ENCODE results near the gene CHST2. TPM values are rescaled to one million over a fixed set of nuclear protein-coding genes. Genes with fewer than 3 reads are reported as not detected.

CHST2 gene
- total RNA-seq, 1 donor from 2014 or later: 19.3 TPM

GRCh38 chr3:143165211-143165610 lies 45.6 kb downstream of the CHST2 start:
- intact Hi-C loops (cut with micrococcal nuclease): loop anchor here (1.0 to 5.0 kb wide), 3 partner anchors 46 to 808 kb away; partner anchors contain the start of genes CHST2 and U2SURP

DNA sequence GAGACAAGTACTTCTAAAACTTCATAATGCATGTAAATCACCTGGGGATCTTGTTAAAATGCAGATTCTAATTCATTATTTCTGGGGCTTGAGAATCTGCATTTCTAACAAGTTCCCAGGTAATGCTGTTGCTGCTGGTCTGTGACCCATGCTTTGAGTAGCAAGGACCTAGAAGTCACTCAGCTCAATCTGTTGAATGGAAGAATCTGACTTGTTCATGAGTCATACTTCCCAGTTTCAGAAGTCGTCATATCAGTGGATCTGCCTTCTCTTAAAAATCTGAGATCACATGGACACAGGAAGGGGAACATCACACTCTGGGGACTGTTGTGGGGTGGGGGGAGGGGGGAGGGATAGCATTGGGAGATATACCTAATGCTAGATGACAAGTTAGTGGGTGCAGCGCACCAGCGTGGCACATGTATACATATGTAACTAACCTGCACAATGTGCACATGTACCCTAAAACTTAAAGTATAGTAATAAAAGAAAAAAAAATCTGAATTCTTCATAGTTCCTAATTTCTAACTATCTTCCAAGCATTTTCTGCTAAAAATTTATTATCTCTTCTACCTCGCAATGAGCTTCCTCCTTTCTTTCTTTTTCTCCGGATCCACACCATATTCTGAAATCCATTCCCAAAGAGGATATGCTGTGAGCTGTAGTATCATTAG lies 46.2 kb downstream of the CHST2 start:
- intact Hi-C loops (cut with micrococcal nuclease): loop anchor here (1.0 to 5.0 kb wide), 3 partner anchors 46 to 807 kb away; partner anchors contain the start of genes CHST2 and U2SURP

- intact Hi-C loops (cut with micrococcal nuclease): loop anchor here (5.0 kb wide), 1 partner anchor 164 kb away; the partner anchor contains the start of gene U2SURP
These were observed 46.8 kb downstream of the CHST2 start for GRCh38 chr3:143166376-143166775.

GRCh38 chr3:143167969-143168854 lies 48.6 kb downstream of the CHST2 start:
- intact Hi-C loops (cut with micrococcal nuclease): loop anchor here (5.0 kb wide), 1 partner anchor 166 kb away; the partner anchor contains the start of gene U2SURP

DNA sequence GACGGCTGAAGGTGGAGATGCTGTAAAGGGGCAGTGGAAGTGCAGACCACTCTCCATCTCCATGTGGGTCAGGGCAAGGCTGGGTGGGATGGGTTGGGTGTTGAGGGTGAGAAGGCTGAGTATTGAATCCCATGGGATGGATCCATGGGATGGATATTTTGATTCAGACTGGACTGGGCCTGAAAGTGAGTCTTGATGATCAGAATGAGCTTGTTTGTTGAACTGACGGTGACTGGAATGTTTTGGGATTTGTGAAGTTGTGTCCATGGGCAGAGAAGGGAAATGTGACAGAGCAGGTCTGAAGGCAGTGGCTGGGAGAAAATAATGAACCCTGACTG lies 49.3 kb downstream of the CHST2 start:
- intact Hi-C loops (cut with micrococcal nuclease): loop anchor here (5.0 kb wide), 1 partner anchor 167 kb away; the partner anchor contains the start of gene U2SURP

GRCh38 chr3:143170074-143170473 lies 50.5 kb downstream of the CHST2 start:
- intact Hi-C loops (cut with micrococcal nuclease): loop anchor here (2.0 kb wide), 1 partner anchor 37 kb away; no protein-coding TSS in a partner anchor

DNA sequence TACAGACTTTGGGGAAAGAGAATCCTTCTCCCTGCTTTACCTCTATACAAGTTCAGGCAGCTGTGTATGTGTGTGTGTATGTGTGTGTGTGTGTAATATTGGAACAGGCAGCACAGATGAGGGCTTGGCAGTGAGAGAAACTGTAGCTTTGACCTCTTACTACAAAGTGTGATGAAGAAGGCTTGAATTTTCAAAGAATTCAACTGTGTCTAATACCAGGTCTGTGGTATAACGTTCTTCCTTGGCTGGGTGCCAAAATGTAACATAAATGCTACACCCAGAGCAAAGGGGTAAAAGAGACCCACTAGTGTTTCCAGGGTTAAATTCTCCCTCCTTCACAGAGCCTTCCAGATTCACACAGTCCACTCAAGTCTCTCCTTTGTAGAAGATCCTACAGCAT lies 51.1 kb downstream of the CHST2 start:
- intact Hi-C loops (cut with micrococcal nuclease): loop anchor here (2.0 kb wide), 1 partner anchor 36 kb away; no protein-coding TSS in a partner anchor

DNA sequence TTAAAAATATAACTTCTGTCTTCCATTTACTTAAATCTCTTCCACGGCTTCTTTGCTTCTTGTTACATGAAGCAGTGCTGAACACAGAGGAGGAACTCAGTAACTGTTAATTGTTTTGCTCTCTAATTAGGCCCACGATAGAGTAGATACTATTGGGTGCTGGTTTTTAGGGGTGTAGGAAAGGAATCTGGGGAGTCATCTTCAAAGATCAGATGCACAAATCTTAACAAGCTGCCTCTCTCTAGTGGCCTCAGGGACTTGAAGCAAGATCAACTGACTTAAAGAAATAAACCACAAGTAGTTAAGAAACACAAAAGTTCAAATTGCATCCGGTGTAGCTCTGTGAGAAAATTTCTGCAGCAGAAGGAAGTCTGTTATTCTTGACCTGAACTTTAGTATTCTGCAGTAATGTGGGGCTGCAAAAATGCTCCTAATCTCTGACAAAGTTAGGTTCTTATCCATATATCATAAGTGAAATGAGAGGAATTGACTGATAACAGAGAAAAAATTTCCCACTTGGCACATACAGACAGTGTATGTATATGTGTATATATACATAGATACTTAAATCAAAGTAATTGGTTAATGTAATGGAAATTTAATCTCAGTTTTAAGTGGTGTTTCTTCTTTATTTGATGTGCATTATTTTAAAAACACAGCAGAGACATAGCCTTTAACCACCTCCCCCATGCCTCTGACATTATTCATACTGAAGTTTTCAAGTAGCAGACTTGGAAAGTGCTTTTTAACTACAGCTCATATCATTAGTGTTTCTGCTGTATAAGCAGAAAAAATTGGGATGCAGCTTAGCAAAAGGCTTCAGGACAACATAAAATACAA lies 51.8 kb downstream of the CHST2 start:
- intact Hi-C loops (cut with micrococcal nuclease): loop anchor here (2.0 kb wide), 1 partner anchor 35 kb away; no protein-coding TSS in a partner anchor

GRCh38 chr3:143172062-143172794 lies 52.7 kb downstream of the CHST2 start:
- intact Hi-C loops (cut with micrococcal nuclease): no loop called here

DNA sequence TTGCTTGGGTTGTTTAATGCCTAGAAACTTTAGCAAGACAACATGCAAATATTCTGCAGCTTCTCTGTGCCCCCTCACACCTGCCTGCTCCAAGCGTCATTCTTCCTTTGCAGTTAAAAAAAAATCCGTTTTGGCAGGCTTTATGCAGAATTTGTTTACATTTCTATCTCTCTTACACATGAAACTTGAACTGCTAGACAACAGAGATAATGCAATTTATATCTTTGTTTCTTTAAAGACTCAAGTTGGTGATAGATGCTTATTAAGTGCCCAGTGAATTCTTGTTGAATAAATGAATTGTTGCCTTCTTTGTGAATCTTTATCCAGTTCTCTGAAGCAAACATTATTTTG lies 53.2 kb downstream of the CHST2 start:
- intact Hi-C loops (cut with micrococcal nuclease): no loop called here

DNA sequence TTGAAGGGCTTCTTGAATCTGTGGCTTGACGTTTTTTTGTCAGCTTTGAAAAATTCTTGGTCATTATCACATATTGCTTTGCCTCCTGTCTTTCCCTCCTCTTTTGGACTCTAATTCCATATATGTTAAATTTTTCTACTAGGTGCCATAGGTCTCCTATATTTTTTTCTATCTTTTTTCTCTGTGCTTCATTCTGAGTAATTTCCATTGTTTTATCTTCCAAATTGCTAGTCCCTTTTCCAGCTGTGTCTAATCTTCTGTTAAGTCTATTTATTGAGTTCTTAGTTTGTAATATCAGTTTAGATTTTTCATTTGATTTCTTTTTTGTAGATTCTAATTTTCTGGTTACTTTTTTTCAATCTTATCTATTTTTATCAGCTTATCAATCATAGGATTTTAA lies 53.7 kb downstream of the CHST2 start:
- intact Hi-C loops (cut with micrococcal nuclease): no loop called here

Other genes starting within 250 kb of the CHST2 start
- gene PCOLCE2, start 230.7 kb upstream of the CHST2 start, total RNA-seq: not detected in 2 replicates
- not detected in 2 replicates for gene PAQR9, start 156.1 kb upstream of the CHST2 start, total RNA-seq
- gene U2SURP, start 118.2 kb upstream of the CHST2 start, total RNA-seq: 134 and 144 TPM in 2 replicates

Measured in T-helper 2 cell treated with Interferon-gamma antibody and Interleukin-4, amounts not matched to agents 100 ng/mL and 5 ng/mL, for 36 hours (primary cell).